HCT116 (cell line): ENCODE data around the gene LMO7. TPM values are rescaled to one million over a fixed set of nuclear protein-coding genes. Genes with fewer than 3 reads are reported as not detected.

ENCODE experiments used
- ATAC-seq: fragments of 200-7000 bp; cut with Tn5 transposase; 2 replicates; pipeline ENCODE4 v1.9.1; 2020; ENCODE audit warnings: mild to moderate bottlenecking, moderate library complexity
- BruUV-seq: library from RNA; stranded (reverse); fragments of 400-500 nt; replicated peaks from 2 replicates; lab custom pipeline; 2021; lab: Mats Ljungman, UMichigan
- CTCF ChIA-PET: fragments of 300-600 bp; sonication (Branson Sonifier 250); formaldehyde crosslinking; loops from one replicate; lab custom pipeline; 2021; ENCODE audit warnings: antibody characterized with exemption; lab: Charles Lee
- POLR2A ChIA-PET: fragments of 300-600, 350-600 bp; sonication (Branson Sonifier 250); formaldehyde crosslinking; loops from one replicate; lab custom pipeline; 2021; ENCODE audit warnings: antibody characterized with exemption; lab: Charles Lee
- RAD21 ChIA-PET, 2 experiments: fragments of 300-600 bp; sonication (Branson Sonifier 250); formaldehyde crosslinking; loops; one replicate each; lab custom pipeline; 2023; ENCODE audit warnings: low total read pairs in 2 of 2; ENCODE audit not compliant: uncharacterized antibody in 2 of 2, unreplicated experiment in 2 of 2, low non-redundant PET in 1 of 2; lab: Charles Lee
- DNase-seq: peaks from one replicate; pipeline ENCODE4 v3.0.0-alpha.2; 2010; ENCODE audit warnings: low read depth, low spot score
- H2AFZ ChIP-seq: fragments of 200-600 bp; shearing (Covaris generic), sonication (generic); 2 replicates; pipeline ENCODE4 v1.6.1; 2017; ENCODE audit warnings: low read depth, mixed run types, mixed read lengths, antibody characterized with exemption, low read length; ENCODE audit not compliant: poor library complexity, severe bottlenecking
- H3K27ac ChIP-seq: 2 replicates; pipeline ENCODE4 v1.5.1; 2012; ENCODE audit warnings: low read depth, low read length
- H3K27me3 ChIP-seq: fragments of 200-600 bp; sonication (generic); 2 replicates; pipeline ENCODE4 v1.6.1; 2016; ENCODE audit warnings: mixed run types, low read length, mixed read lengths; ENCODE audit not compliant: insufficient read depth
- H3K36me3 ChIP-seq, 2 experiments: fragments of 200-500 bp in 1 of 2; fragments of 200-600 bp in 1 of 2; sonication (Bioruptor generic) in 1 of 2; sonication (generic) in 1 of 2; 2 replicates each; pipeline versions ENCODE4 v1.5.1 to v1.6.1; 2014 to 2016; ENCODE audit warnings: low read length in 2 of 2, inconsistent platforms in 1 of 2, mixed read lengths in 1 of 2, mixed run types in 1 of 2; ENCODE audit not compliant: insufficient read depth in 2 of 2, control insufficient read depth in 1 of 2
- H3K4me1 ChIP-seq, 2 experiments: fragments of 200-600 bp in 1 of 2; sonication (generic) in 1 of 2; 2 replicates each; pipeline versions ENCODE4 v1.5.1 to v1.6.1; 2012 to 2017; ENCODE audit warnings: low read length in 2 of 2, inconsistent platforms in 1 of 2, mild to moderate bottlenecking in 1 of 2, mixed read lengths in 1 of 2, mixed run types in 1 of 2, moderate library complexity in 1 of 2; ENCODE audit not compliant: insufficient read depth in 2 of 2, control insufficient read depth in 1 of 2
- H3K4me2 ChIP-seq: fragments of 200-600 bp; sonication (generic); 2 replicates; pipeline ENCODE4 v1.6.1; 2017; ENCODE audit warnings: mixed run types, low read length, mixed read lengths
- H3K4me3 ChIP-seq, 2 experiments: fragments of 200-600 bp in 1 of 2; sonication (generic) in 1 of 2; replicated peaks in 1 of 2; 2 replicates each; pipeline ENCODE4 v1.5.1; 2011 to 2016; ENCODE audit warnings: low read length in 2 of 2, control low read depth in 1 of 2, low read depth in 1 of 2, mild to moderate bottlenecking in 1 of 2, mixed read lengths in 1 of 2, mixed run types in 1 of 2
- H3K79me2 ChIP-seq: fragments of 200-600 bp; sonication (generic); 2 replicates; pipeline ENCODE4 v1.6.1; 2017; ENCODE audit warnings: mild to moderate bottlenecking, mixed run types, low read length, moderate library complexity, mixed read lengths; ENCODE audit not compliant: insufficient read depth
- H3K9ac ChIP-seq: fragments of 200-600 bp; sonication (generic); 2 replicates; pipeline ENCODE4 v1.6.1; 2016; ENCODE audit warnings: low read length, mixed read lengths
- H3K9me2 ChIP-seq: fragments of 200-600 bp; sonication (generic), shearing (Covaris generic); 2 replicates; pipeline ENCODE4 v1.6.1; 2017; ENCODE audit warnings: mixed run types, mild to moderate bottlenecking, moderate library complexity; ENCODE audit not compliant: insufficient read depth
- H3K9me3 ChIP-seq, 2 experiments: fragments of 200-500 bp in 1 of 2; fragments of 200-600 bp in 1 of 2; sonication (Bioruptor generic) in 1 of 2; sonication (generic) in 1 of 2; 2 replicates each; pipeline ENCODE4 v1.6.1; 2014 to 2017; ENCODE audit warnings: low read length in 2 of 2, mixed read lengths in 2 of 2, inconsistent platforms in 1 of 2, low read depth in 1 of 2, mild to moderate bottlenecking in 1 of 2, mixed run types in 1 of 2, moderate library complexity in 1 of 2; ENCODE audit not compliant: control insufficient read depth in 1 of 2, insufficient read depth in 1 of 2
- H4K20me1 ChIP-seq: fragments of 200-600 bp; sonication (generic), shearing (Covaris generic); 2 replicates; pipeline ENCODE4 v1.6.1; 2017; ENCODE audit warnings: mixed run types, mild to moderate bottlenecking, moderate library complexity; ENCODE audit not compliant: insufficient read depth
- CTCF ChIP-seq, 3 experiments: fragments of 200-600 bp in 1 of 3; sonication (generic) in 1 of 3; IDR thresholded peaks in 2 of 3; conservative IDR thresholded peaks in 1 of 3; 2 replicates each; pipeline ENCODE4 v1.5.1; 2012 to 2017; ENCODE audit warnings: low read depth in 2 of 3, low read length in 2 of 3, antibody characterized with exemption in 1 of 3, borderline replicate concordance in 1 of 3, control low read depth in 1 of 3, mild to moderate bottlenecking in 1 of 3, mixed read lengths in 1 of 3, mixed run types in 1 of 3, moderate library complexity in 1 of 3; ENCODE audit not compliant: insufficient read depth in 1 of 3
- EZH2 ChIP-seq: fragments of 200-600 bp; sonication (generic); IDR thresholded peaks from 2 replicates; pipeline ENCODE4 v1.6.1; 2017; ENCODE audit warnings: antibody characterized with exemption, mixed run types
- POLR2AphosphoS5 ChIP-seq: IDR thresholded peaks from 2 replicates; pipeline ENCODE4 v1.6.1; 2011; ENCODE audit warnings: mild to moderate bottlenecking, low read depth, low read length, moderate library complexity
- RAD21 ChIP-seq: IDR thresholded peaks from 2 replicates; pipeline ENCODE4 v1.6.1; 2012; ENCODE audit warnings: low read depth, mild to moderate bottlenecking
- SRF ChIP-seq: IDR thresholded peaks from 2 replicates; pipeline ENCODE4 v1.6.1; 2012; ENCODE audit warnings: low read depth
- TCF7L2 ChIP-seq: IDR thresholded peaks from 2 replicates; pipeline ENCODE4 v1.7.0; 2011; ENCODE audit warnings: borderline replicate concordance, inconsistent platforms; ENCODE audit not compliant: insufficient read depth, insufficient read length; ENCODE audit errors: extremely low read depth
- ZBTB33 ChIP-seq: IDR thresholded peaks from 2 replicates; pipeline ENCODE4 v1.6.1; 2011; ENCODE audit warnings: mild to moderate bottlenecking, low read length, moderate library complexity; ENCODE audit not compliant: insufficient replicate concordance; ENCODE audit errors: extremely low read depth
- intact Hi-C: fragments of 100-400 bp; cut with micrococcal nuclease; formaldehyde crosslinking; loops from 2 replicates; pipeline ENCODE4 v1.10.0; 2022
- total RNA-seq: library from RNA; stranded (reverse); gene quantifications from one replicate; pipeline ENCODE4 v1.2.1, GENCODE V29; 2021; ENCODE audit not compliant: unreplicated experiment

Gene LMO7
- total RNA-seq, 1 experiment from 2014 or later = 8.1 TPM

GRCh38 chr13:75745387-75745786, 109.3 kb downstream of the LMO7 start:
- Histone ChIP-seq H3K9me2 (no peaks in the 10 kb centered on the region), H3K4me1 (0 out of 4 replicates have a peak, but pooled peaks cover 0 to 4% of the 10 kb centered on the region in 2 experiments), H3K4me2 (no peak overlapping the region), H3K27me3 (no peaks in the 10 kb centered on the region), H3K36me3 (no peaks in the 10 kb centered on the region), H2AFZ (no peak overlapping the region), H3K9me3 (no peaks in the 10 kb centered on the region), H3K27ac (no peak overlapping the region), H3K79me2 (no peaks in the 10 kb centered on the region), H3K4me3 (no peak overlapping the region)
- BruUV-seq = no TSS peak
- no peak for ATAC-seq
- RAD21 ChIA-PET = no interaction called here
- POLR2A ChIA-PET = no interaction called here
- CTCF ChIA-PET = no interaction called here
- TF ChIP-seq TCF7L2 = no peak
- no peak for TF ChIP-seq SRF
- no peak for TF ChIP-seq CTCF (IDR thresholded peaks at IDR 0.05 in 2 of 3, conservative IDR thresholded peaks at IDR 0.05 in 1 of 3; ENCODE audit: borderline replicate concordance in 1 of 3, insufficient read depth in 1 of 3, low read depth in 2 of 3, low read length in 2 of 3)
- no peak for TF ChIP-seq EZH2
- TF ChIP-seq RAD21 = no peak
- TF ChIP-seq ZBTB33 = no peak
- no peak for TF ChIP-seq POLR2AphosphoS5
- TF ChIP-seq, all 23 proteins: peak for 0
- DNase-seq = no peak
- Histone ChIP-seq H3K9ac (no peak overlapping the region), H4K20me1 (no peaks in the 10 kb centered on the region)
- intact Hi-C loops = no loop called here
